ENCODE results near the gene CHRFAM7A. TPM values are rescaled to one million over a fixed set of nuclear protein-coding genes. Genes with fewer than 3 reads are reported as not detected.
"Not testable (repeated sequence)": the region's sequence is repeated elsewhere in the genome, so short reads cannot be mapped to it uniquely, and the experiment has no call there.

Gene CHRFAM7A
- total and polyA plus RNA-seq, 2 donors, result 0.38 to 1.9 TPM

GRCh38 chr15:30377082-30377413, 16.3 kb downstream of the CHRFAM7A start:
- DNase-seq (ENCODE audit: low read depth in 6 of 9, low spot score in 9 of 9); H3K27me3 ChIP-seq (ENCODE audit: control insufficient read depth in 2 of 2, insufficient read depth in 1 of 2, low read length in 1 of 2): not testable (repeated sequence)
- WGBS, result 100% methylated on average over 1 of the region's 5 CpGs

GRCh38 chr15:30376375-30377081, 16.8 kb downstream of the CHRFAM7A start:
- no CpG with 5 or more reads among the region's 17 CpGs for WGBS
- not testable (repeated sequence) for H3K9me3 ChIP-seq (ENCODE audit: control insufficient read depth in 2 of 2, insufficient read depth in 1 of 2, low read length in 1 of 2); H3K36me3 ChIP-seq (ENCODE audit: control insufficient read depth in 2 of 2, insufficient read depth in 2 of 2, low read length in 1 of 2); H3K4me3 ChIP-seq (ENCODE audit: low read length in 2 of 2); H3K4me1 ChIP-seq (ENCODE audit: control insufficient read depth in 2 of 2, insufficient read depth in 2 of 2, low read length in 2 of 2); H3K27ac ChIP-seq (ENCODE audit: low read depth in 1 of 2, low read length in 1 of 2); H3K27me3 ChIP-seq (ENCODE audit: control insufficient read depth in 2 of 2, insufficient read depth in 1 of 2, low read length in 1 of 2); DNase-seq (ENCODE audit: low read depth in 6 of 9, low spot score in 9 of 9)

More at GRCh38 chr15:30377082-30377413, 16.3 kb downstream of the CHRFAM7A start:
- not testable (repeated sequence) for H3K4me3 ChIP-seq (ENCODE audit: low read length in 2 of 2); H3K36me3 ChIP-seq (ENCODE audit: control insufficient read depth in 2 of 2, insufficient read depth in 2 of 2, low read length in 1 of 2); H3K4me1 ChIP-seq (ENCODE audit: control insufficient read depth in 2 of 2, insufficient read depth in 2 of 2, low read length in 2 of 2); H3K9me3 ChIP-seq (ENCODE audit: control insufficient read depth in 2 of 2, insufficient read depth in 1 of 2, low read length in 1 of 2); H3K27ac ChIP-seq (ENCODE audit: low read depth in 1 of 2, low read length in 1 of 2)

- 82% methylated on average over 4 of the region's 4 CpGs for WGBS
- not testable (repeated sequence) for H3K27me3 ChIP-seq (ENCODE audit: control insufficient read depth in 2 of 2, insufficient read depth in 1 of 2, low read length in 1 of 2)
- DNase-seq (ENCODE audit: low read depth in 6 of 9, low spot score in 9 of 9), result peak in 1 of 9 donors; percentile 0
Measured at GRCh38 chr15:30375872-30376271, 17.5 kb downstream of the CHRFAM7A start.

GRCh38 chr15:30374862-30375261, 18.5 kb downstream of the CHRFAM7A start:
- H3K27ac ChIP-seq (ENCODE audit: low read depth in 1 of 2, low read length in 1 of 2); H3K36me3 ChIP-seq (ENCODE audit: control insufficient read depth in 2 of 2, insufficient read depth in 2 of 2, low read length in 1 of 2); H3K9me3 ChIP-seq (ENCODE audit: control insufficient read depth in 2 of 2, insufficient read depth in 1 of 2, low read length in 1 of 2); H3K27me3 ChIP-seq (ENCODE audit: control insufficient read depth in 2 of 2, insufficient read depth in 1 of 2, low read length in 1 of 2); DNase-seq (ENCODE audit: low read depth in 6 of 9, low spot score in 9 of 9); H3K4me1 ChIP-seq (ENCODE audit: control insufficient read depth in 2 of 2, insufficient read depth in 2 of 2, low read length in 2 of 2); H3K4me3 ChIP-seq (ENCODE audit: low read length in 2 of 2): not testable (repeated sequence)
- WGBS, result 100% methylated on average over 3 of the region's 10 CpGs

More at GRCh38 chr15:30375872-30376271, 17.5 kb downstream of the CHRFAM7A start:
- not testable (repeated sequence) for H3K9me3 ChIP-seq (ENCODE audit: control insufficient read depth in 2 of 2, insufficient read depth in 1 of 2, low read length in 1 of 2); H3K27ac ChIP-seq (ENCODE audit: low read depth in 1 of 2, low read length in 1 of 2); H3K36me3 ChIP-seq (ENCODE audit: control insufficient read depth in 2 of 2, insufficient read depth in 2 of 2, low read length in 1 of 2); H3K4me3 ChIP-seq (ENCODE audit: low read length in 2 of 2); H3K4me1 ChIP-seq (ENCODE audit: control insufficient read depth in 2 of 2, insufficient read depth in 2 of 2, low read length in 2 of 2)

- H3K36me3 ChIP-seq (ENCODE audit: control insufficient read depth in 2 of 2, insufficient read depth in 2 of 2, low read length in 1 of 2); H3K27me3 ChIP-seq (ENCODE audit: control insufficient read depth in 2 of 2, insufficient read depth in 1 of 2, low read length in 1 of 2); H3K4me1 ChIP-seq (ENCODE audit: control insufficient read depth in 2 of 2, insufficient read depth in 2 of 2, low read length in 2 of 2); DNase-seq (ENCODE audit: low read depth in 6 of 9, low spot score in 9 of 9); H3K27ac ChIP-seq (ENCODE audit: low read depth in 1 of 2, low read length in 1 of 2); H3K4me3 ChIP-seq (ENCODE audit: low read length in 2 of 2); H3K9me3 ChIP-seq (ENCODE audit: control insufficient read depth in 2 of 2, insufficient read depth in 1 of 2, low read length in 1 of 2): not testable (repeated sequence)
- no CpG with 5 or more reads among the region's 3 CpGs for WGBS
Measured at GRCh38 chr15:30368271-30368670, 25.1 kb downstream of the CHRFAM7A start.

- 98% methylated on average over 14 of the region's 17 CpGs for WGBS
- H3K9me3 ChIP-seq (ENCODE audit: control insufficient read depth in 2 of 2, insufficient read depth in 1 of 2, low read length in 1 of 2); H3K36me3 ChIP-seq (ENCODE audit: control insufficient read depth in 2 of 2, insufficient read depth in 2 of 2, low read length in 1 of 2); DNase-seq (ENCODE audit: low read depth in 6 of 9, low spot score in 9 of 9); H3K4me1 ChIP-seq (ENCODE audit: control insufficient read depth in 2 of 2, insufficient read depth in 2 of 2, low read length in 2 of 2); H3K27me3 ChIP-seq (ENCODE audit: control insufficient read depth in 2 of 2, insufficient read depth in 1 of 2, low read length in 1 of 2); H3K27ac ChIP-seq (ENCODE audit: low read depth in 1 of 2, low read length in 1 of 2); H3K4me3 ChIP-seq (ENCODE audit: low read length in 2 of 2): not testable (repeated sequence)
Measured at GRCh38 chr15:30367246-30367645, 26.1 kb downstream of the CHRFAM7A start.

- H3K4me3 ChIP-seq (ENCODE audit: low read length in 2 of 2); DNase-seq (ENCODE audit: low read depth in 6 of 9, low spot score in 9 of 9); H3K4me1 ChIP-seq (ENCODE audit: control insufficient read depth in 2 of 2, insufficient read depth in 2 of 2, low read length in 2 of 2); H3K27me3 ChIP-seq (ENCODE audit: control insufficient read depth in 2 of 2, insufficient read depth in 1 of 2, low read length in 1 of 2); H3K27ac ChIP-seq (ENCODE audit: low read depth in 1 of 2, low read length in 1 of 2); H3K9me3 ChIP-seq (ENCODE audit: control insufficient read depth in 2 of 2, insufficient read depth in 1 of 2, low read length in 1 of 2); H3K36me3 ChIP-seq (ENCODE audit: control insufficient read depth in 2 of 2, insufficient read depth in 2 of 2, low read length in 1 of 2): not testable (repeated sequence)
- WGBS, result 89% methylated on average over 2 of the region's 5 CpGs
Measured at GRCh38 chr15:30361404-30361803, 31.9 kb downstream of the CHRFAM7A start.

- no CpG with 5 or more reads among the region's 2 CpGs for WGBS
- DNase-seq (ENCODE audit: low read depth in 6 of 9, low spot score in 9 of 9); H3K27me3 ChIP-seq (ENCODE audit: control insufficient read depth in 2 of 2, insufficient read depth in 1 of 2, low read length in 1 of 2); H3K4me1 ChIP-seq (ENCODE audit: control insufficient read depth in 2 of 2, insufficient read depth in 2 of 2, low read length in 2 of 2); H3K9me3 ChIP-seq (ENCODE audit: control insufficient read depth in 2 of 2, insufficient read depth in 1 of 2, low read length in 1 of 2); H3K27ac ChIP-seq (ENCODE audit: low read depth in 1 of 2, low read length in 1 of 2); H3K4me3 ChIP-seq (ENCODE audit: low read length in 2 of 2); H3K36me3 ChIP-seq (ENCODE audit: control insufficient read depth in 2 of 2, insufficient read depth in 2 of 2, low read length in 1 of 2): not testable (repeated sequence)
Measured at GRCh38 chr15:30360990-30361389, 32.4 kb downstream of the CHRFAM7A start.

- H3K4me3 ChIP-seq (ENCODE audit: low read length in 2 of 2); DNase-seq (ENCODE audit: low read depth in 6 of 9, low spot score in 9 of 9); H3K36me3 ChIP-seq (ENCODE audit: control insufficient read depth in 2 of 2, insufficient read depth in 2 of 2, low read length in 1 of 2); H3K9me3 ChIP-seq (ENCODE audit: control insufficient read depth in 2 of 2, insufficient read depth in 1 of 2, low read length in 1 of 2); H3K4me1 ChIP-seq (ENCODE audit: control insufficient read depth in 2 of 2, insufficient read depth in 2 of 2, low read length in 2 of 2); H3K27me3 ChIP-seq (ENCODE audit: control insufficient read depth in 2 of 2, insufficient read depth in 1 of 2, low read length in 1 of 2); H3K27ac ChIP-seq (ENCODE audit: low read depth in 1 of 2, low read length in 1 of 2): not testable (repeated sequence)
- WGBS, result 93% methylated on average over 3 of the region's 6 CpGs
Measured at GRCh38 chr15:30355043-30355442, 38.3 kb downstream of the CHRFAM7A start.

GRCh38 chr15:30349803-30350202, 43.5 kb downstream of the CHRFAM7A start:
- not testable (repeated sequence) for H3K4me3 ChIP-seq (ENCODE audit: low read length in 2 of 2); H3K27me3 ChIP-seq (ENCODE audit: control insufficient read depth in 2 of 2, insufficient read depth in 1 of 2, low read length in 1 of 2); H3K9me3 ChIP-seq (ENCODE audit: control insufficient read depth in 2 of 2, insufficient read depth in 1 of 2, low read length in 1 of 2); H3K27ac ChIP-seq (ENCODE audit: low read depth in 1 of 2, low read length in 1 of 2); H3K36me3 ChIP-seq (ENCODE audit: control insufficient read depth in 2 of 2, insufficient read depth in 2 of 2, low read length in 1 of 2); DNase-seq (ENCODE audit: low read depth in 6 of 9, low spot score in 9 of 9); H3K4me1 ChIP-seq (ENCODE audit: control insufficient read depth in 2 of 2, insufficient read depth in 2 of 2, low read length in 2 of 2)
- no CpG with 5 or more reads among the region's 5 CpGs for WGBS

Measured in thymus (tissue), 11 donors.